UCSD-AML1 (cell line): ENCODE measurements around the gene GPR119.
A peak's percentile ranks its signal among the peaks of the same experiment; 100 is the strongest.
"Not testable (repeated sequence)": the region's sequence is repeated elsewhere in the genome, so short reads cannot be mapped to it uniquely, and the experiment has no call there.

Experiments used
- DNase-seq: peaks from one replicate; lab custom pipeline; 2025; ENCODE audit not compliant: unreplicated experiment; lab: John Stamatoyannopoulos, UW

GPR119 gene

DNA sequence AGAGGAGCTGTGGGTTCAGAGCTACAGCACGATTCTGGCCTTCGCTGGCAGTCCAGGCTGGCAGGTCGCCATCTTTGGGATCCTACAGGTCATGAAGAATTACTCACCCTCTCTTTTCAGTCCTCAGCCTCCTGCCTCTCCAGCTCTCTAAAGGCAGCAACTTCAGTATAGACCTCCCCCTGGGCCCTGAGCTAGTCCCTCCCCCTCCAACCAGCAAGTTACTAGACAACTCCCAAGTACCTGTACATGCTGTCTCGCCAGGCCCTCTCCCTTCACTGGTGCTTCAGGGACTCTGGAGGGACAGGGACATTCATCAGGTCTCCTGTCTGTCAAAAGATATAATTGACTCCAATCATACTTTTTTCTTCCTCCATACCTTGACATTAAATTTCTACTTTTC is at the start of gene GPR119:
TSS of gene GPR119 (minus strand) at position 155 of the 400 bp plus-strand sequence. CDS start 227 bp downstream, outside the sequence.
- DNase-seq = no peak

DNA sequence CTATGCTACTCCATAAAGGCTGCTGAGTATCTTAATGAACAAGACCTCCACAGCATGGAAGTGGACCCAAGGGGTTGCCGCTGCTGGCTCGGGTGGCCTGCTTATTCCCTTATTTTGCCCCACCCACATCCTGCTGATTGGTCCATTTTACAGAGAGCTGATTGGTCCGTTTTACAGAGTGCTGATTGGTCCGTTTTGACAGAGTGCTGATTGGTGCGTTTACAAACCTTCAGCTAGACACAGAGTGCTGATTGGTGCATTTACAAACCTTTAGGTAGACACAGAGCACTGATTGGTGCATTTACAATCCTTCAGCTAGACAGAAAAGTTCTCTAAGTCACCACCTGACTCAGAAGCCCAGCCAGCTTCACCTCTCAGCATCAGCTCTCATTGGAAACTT is 43.8 kb upstream of the GPR119 start:
- not testable (repeated sequence) for DNase-seq

DNA sequence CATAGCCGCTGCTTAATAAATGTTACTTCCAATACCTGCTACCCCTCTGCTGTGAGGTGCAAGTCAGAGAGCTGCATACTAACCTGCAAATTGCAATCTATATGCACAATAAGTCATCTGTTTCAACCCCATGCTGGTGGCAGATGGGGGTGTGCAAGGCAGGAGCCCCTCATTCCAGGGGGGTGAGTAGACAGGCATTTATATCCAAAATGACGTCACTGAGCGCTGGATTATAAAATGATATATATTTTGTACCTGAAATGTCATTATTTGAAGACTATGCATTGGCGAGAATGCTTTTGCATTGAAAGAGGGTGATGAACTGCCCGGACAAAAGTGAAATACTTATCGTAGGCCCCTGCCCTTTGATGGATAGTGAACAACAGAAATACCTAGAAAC is 41.1 kb upstream of the GPR119 start:
- DNase-seq = no peak

DNA sequence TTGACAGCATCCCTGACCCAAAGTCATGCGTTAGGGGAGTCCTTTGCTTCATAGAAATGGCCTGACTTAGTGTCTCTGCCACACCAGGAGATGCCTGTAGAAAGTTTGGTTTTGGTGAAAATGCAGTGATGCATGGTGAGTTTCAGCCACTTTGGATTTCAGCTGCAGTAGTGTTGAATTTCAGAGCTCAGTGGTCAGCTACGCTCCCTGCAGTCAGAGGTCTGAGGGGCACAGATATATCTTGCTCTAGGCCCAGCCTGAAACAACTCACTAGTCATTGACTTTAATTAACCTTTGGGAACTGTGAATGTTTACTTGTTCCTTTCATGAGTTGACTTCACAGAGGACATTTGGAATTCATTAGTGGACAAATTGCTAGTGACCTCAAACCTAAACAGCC is 33.8 kb upstream of the GPR119 start:
- DNase-seq = no peak

DNA sequence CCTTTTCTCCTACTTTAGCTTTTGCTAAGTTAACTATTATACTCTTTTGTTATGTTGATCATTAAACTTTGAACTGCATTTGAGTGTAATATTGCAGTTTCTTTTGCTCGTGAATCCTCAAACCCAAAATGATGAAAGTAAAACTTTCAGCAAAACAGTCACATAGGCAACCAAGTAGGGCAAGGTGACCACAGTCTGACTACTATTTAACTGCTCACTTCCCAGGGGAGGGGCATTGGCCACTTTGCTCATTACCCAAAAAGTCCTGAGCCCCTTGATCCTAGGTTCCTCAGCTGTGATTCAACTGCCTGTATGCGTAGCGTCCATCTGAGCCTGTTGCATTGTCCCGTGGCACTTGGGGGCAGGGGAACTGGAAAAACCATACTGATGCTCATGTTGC is 33.3 kb upstream of the GPR119 start:
- no peak for DNase-seq

DNA sequence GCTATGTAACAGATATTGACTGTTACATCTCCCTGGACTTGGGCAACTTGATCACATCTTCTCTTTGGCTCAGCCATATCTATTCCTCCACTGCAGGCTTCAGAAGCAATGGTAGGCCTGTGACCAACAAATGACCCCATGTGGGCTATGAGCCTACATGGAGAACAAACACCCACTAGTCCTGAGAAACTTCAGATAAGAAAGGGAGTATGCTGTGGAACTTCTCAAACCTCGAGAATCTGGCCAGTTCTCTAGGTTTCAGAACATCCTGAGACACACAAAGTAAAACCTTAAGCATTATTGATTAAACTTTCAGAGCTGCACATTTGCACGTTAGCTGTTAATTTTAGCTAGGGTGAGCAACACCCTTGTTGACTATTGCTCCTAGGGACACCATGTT is 32.6 kb upstream of the GPR119 start:
- no peak for DNase-seq

DNA sequence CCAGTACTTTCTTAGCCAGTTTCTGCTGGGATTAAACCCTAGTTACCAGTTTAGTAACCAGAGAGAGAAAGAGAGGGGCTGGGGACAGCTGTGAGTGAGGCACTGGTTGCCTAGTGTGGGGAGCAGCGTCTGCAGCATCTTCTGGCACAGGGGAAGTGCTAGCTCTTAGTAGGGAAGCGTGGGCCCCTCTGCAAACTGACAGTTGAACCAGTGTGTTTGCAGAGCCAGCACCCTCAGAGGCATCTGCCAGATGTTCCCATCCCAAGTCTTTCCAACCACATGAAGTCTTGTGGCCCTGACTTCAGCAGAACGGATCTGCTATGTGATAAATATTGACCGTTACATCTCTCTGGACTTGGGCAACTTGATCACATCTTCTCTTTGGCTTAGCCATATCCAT is 31.3 kb upstream of the GPR119 start:
- no peak for DNase-seq

DNA sequence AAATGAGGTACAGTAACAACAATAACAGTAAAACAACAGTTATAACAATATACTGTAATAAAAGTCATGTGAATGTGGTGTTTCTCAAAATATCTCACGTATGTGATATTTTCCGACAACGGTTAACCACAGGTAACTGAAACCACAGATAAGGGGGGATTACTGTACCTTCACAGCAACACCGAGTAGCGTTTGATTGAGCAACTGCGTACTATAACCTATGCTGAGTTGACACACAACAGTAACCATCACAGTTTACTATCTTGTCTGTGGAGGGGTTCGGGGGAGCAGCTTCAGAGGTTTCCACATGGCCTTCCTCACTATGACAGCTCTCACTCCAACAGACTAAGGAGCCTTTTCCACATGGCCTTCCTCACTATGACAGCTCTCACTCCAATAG is 29.7 kb upstream of the GPR119 start:
- DNase-seq = no peak

DNA sequence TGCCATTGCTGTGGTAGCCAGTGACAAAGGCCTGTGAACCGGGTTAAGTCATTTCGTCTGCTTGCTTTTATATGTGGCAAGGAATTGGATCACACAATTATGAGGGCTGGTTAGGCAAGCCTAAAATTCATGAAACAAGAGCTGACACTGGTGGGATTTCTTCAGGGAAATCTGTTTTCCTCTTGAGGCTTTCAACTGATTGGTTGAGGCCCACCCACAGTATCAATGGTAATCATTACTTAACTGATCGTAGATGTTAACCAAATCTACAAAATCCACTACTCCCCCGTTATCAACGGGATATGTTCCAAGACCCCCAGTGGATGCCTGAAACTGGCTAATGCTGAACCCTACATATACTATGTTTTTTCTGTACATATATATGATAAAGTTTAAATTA is 29.3 kb upstream of the GPR119 start:
- no peak for DNase-seq

- DNase-seq = no peak
Observed at GRCh38 chrX:130413415-130413814, 27.9 kb upstream of the GPR119 start.

- DNase-seq = no peak
Observed at GRCh38 chrX:130402208-130402684, 16.8 kb upstream of the GPR119 start.

DNA sequence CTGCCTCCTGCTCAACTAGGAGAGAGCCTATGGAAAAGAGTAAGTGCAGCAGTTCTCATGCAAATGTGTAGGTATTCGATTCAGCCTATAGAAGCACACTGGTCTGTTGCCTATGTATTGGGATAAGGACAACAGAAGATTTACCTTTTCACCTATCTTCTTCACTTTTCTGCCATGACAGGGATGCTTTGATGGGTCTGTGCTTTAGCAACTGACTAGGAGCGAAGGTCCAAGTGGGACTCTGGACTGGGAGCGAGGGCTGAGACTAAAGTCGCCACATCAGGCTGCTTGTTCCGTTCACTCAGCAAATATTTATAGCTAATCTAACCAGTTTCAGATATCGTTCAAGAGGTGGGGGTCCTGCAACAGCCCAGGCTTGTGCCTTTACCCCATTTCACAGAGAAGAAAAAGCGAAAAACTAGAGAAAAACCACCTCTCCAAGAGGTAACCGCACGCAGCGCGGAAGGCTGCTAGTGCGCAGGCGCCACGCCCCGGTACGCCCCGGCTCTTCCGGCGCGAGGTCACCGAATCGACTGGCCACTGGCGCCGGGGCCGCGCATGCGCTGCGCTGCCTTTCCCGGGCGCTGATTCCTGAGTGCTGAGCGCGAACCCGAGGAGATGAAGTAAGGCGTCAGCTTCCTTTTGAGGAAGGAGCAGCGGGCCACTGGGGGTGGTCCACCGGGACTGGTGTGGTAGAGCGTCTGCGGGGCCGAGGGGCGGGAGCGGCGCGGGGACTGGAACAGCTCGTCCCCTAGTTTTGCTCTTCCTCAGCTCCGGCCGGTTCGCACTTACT is 16.1 kb upstream of the GPR119 start, which contains the start of gene RBMX2:
TSS of gene RBMX2 (plus strand) at position 573 of the 793 bp plus-strand sequence. CDS start at position 619, 46 bp downstream.
- peak; percentile 82 for DNase-seq

- no peak for DNase-seq
Observed at GRCh38 chrX:130395341-130395740, 9.9 kb upstream of the GPR119 start.

- DNase-seq = peak; percentile 25
Observed at GRCh38 chrX:130393451-130394074, 8.1 kb upstream of the GPR119 start.

- no peak for DNase-seq
Observed at GRCh38 chrX:130386408-130386808, 934 bp upstream of the GPR119 start.

- DNase-seq = no peak
Observed at GRCh38 chrX:130378024-130378669, 7.3 kb downstream of the GPR119 start.

DNA sequence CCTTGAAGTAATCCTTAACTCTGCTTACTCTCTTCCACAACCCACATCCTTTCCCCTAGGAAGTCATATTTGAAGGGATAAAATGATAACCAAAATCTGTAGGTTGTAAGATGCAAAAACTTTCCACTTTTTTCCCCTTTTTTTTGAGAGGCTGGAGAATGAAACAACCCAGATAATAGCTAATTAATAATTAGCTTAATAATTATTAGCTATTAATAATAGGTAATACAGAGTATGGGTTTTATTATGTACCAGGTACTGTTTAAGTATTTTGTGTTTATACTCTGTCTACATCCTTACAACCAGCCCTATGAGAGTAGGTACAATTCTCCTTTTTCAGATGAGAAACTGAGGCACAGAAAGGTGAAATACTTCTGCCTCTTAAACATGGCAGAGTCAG is 9.4 kb downstream of the GPR119 start:
- DNase-seq = no peak

GRCh38 chrX:130352050-130352449 is 33.4 kb downstream of the GPR119 start:
- not testable (repeated sequence) for DNase-seq

DNA sequence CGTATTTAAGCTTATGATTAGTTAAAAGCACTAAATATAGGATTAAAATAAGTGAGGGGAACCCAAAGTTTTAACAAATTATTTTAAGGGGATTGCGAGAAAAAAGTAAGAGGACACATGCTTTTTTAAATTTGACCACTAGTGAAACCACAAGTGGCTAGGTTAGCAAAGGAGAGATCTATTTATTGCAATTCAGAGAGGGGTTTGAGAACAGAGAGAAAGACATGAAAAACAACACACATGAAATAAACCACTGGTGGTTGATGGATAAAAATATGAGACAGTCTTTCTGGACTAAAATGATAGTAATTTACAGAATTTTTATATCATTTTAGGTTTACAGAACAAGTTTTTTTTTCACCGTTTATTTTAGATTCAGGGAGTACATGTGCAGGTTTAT is 33.9 kb downstream of the GPR119 start:
- no peak for DNase-seq

DNA sequence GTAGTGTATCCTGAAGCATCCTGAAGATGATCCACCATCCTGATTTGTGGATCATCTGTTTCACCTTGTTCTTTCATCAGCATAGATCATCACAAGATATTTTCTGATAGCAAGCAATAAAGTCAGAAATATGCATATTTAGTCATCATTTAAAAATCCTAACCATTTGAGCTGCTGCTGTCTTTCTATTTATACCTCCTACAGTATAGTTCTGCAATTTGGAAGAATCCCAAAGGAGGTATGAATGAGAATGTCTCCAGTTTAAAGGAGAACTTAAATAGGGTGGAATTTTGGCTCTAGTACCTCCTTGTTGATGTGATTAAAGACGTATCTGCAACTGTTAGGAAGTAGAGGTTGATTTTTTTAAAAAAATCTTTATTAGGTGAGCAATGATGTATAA is 38.2 kb downstream of the GPR119 start:
- DNase-seq = no peak

- DNase-seq = no peak
Observed at GRCh38 chrX:130343411-130343810, 42.1 kb downstream of the GPR119 start.

DNA sequence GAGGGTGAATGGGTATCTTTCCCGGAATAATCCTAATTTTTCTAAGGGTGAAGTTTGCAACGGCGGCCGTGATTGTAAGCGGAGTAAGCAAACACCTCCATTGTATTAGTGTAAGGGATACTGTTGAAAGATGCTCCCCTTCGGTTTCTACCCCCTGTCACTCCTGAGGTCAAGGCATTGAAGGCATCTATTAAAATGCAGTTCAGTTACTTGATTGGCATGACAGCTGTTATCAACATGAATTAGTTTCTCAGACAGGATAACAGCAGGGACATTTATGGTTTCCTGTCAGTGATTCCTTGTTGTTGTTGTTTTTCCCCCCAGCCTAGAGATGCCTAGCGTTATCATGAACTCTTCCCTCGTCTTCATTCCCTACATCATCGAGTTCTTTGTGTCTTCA is 45.2 kb downstream of the GPR119 start:
- no peak for DNase-seq
